Measurements from ENCODE around the gene ALDH3B2.
"Not testable (repeated sequence)": the region's sequence is repeated elsewhere in the genome, so short reads cannot be mapped to it uniquely, and the experiment has no call there.

The ALDH3B2 gene

GRCh38 chr11:67682126-67683034 lies 8.0 kb upstream of the ALDH3B2 start:
- not testable (repeated sequence) for DNase-seq

GRCh38 chr11:67680696-67681470 lies 6.5 kb upstream of the ALDH3B2 start:
- no peak for DNase-seq

GRCh38 chr11:67675058-67675747 lies 780 bp upstream of the ALDH3B2 start:
- DNase-seq, result no peak

- no peak for DNase-seq
These were observed 521 bp downstream of the ALDH3B2 start for GRCh38 chr11:67673902-67674301.

- no peak for DNase-seq
These were observed 1.1 kb downstream of the ALDH3B2 start for GRCh38 chr11:67673358-67673757.

DNA sequence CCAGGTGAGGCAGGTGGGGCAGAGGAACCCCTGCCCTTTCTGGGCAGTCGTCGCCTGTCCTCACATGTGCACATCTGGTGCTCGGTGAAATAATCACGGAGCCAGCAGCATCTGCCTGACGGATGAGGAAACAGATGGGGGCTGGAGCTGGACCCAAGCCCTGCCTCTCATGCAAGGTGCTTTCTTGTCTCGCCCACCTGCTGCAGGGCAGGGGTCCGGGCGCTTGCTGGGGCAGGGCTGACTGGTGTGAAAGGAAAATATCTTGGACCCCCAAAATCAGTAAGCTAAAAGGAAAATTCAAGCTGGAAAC lies 3.3 kb downstream of the ALDH3B2 start:
- DNase-seq, result no peak

DNA sequence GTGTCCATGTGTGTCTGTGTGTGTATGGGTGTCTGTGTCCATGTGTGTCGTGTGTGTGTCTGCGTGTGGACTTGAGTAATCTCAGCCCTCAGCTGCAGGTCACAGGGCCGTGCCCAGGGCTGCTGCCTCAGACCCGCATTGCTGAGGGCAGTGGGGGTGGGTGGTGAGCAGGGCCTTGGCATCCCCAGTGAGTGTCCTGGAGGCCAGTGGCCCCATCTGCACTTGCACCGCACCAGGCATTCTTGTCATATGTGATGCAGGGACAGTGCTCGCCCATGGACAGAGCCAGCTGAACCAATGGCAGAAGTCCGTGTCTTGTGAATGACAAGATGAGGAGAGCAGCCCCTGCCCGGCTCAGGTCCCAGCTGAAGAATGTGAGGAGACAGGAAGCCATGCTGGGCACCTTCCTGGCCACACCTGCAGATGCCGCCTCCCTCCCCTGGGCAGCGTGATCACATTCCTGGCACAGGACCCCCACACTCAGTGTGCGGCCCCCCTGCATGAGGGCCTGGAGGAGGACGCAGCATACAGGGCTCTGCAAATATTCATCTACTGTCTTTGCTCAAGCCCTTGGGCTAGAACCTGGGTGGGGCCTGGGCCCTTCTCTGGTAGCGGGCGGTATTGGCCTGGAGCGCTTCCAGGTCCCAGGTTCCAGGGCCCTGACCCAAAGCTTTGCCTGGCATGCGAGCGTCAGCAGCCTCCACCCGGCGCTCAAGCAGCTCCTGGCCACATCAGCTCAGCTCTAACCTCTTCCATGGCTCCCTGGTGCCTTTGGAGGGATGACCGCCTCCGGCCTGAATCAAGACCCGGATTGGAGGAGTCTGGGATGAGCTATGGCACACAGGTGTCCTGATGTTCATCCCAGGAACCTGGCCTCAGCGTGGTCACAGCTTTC lies 3.9 kb downstream of the ALDH3B2 start:
- DNase-seq, result no peak

DNA sequence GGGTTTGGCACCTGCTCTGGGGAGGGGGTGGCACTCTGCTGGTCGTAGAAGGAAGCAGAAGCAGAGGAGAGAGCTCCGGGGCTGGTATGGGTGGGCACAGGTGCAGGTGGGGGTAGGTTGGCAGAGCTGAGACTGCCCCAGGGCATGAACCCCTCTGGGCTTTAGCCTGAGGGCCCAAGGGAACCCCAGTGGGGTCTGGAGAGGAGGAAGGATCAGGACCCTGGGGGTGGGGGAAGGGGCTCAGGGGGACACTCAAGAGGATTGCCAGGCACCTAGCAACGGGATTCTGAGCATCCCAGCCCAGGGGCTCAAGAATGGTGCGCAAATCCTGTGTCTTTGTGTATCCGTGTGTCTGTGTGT lies 6.3 kb downstream of the ALDH3B2 start:
- no peak for DNase-seq

GRCh38 chr11:67667490-67668191 lies 6.8 kb downstream of the ALDH3B2 start:
- no peak for DNase-seq

DNA sequence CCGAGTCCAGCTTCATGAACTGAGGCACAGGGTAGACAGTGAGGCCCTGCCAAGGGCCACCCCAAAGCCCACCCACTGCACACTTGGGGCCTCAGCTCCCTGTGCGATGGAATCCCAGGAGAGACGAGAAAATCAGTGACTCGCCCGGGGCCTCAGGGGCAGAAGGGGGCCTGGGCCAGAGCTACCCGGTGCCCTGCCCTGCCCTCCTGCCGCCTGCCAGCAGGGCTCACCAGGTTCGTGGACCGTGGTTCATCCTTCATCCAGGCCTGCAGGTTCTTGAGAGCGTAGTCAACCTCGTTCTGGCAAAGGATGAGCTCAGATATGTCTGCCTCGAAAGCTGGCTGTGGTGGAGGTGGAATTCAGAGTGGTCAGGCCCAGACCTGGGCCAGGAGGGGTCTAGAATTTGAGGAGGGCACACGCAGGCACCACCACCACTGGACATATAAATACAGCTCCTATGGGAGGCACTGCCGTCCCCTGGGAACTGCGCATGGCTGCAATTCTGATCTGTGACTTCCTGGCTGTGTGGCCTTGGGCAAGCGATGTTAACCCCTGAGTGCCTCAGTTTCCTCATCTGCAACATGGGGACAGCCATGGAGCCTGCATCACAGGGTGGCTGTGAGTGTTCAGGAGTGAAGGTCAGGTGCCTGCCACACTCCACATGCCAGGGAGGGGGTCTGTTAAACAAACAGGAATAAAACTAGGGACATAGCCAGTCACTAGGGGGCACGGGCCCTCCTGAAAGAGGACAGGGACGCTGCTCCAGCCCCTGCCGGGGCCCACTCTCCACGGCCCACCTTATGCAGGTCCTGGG lies 7.5 kb downstream of the ALDH3B2 start:
- no peak for DNase-seq

- DNase-seq, result no peak
These were observed 8.1 kb downstream of the ALDH3B2 start for GRCh38 chr11:67666303-67666645.

DNA sequence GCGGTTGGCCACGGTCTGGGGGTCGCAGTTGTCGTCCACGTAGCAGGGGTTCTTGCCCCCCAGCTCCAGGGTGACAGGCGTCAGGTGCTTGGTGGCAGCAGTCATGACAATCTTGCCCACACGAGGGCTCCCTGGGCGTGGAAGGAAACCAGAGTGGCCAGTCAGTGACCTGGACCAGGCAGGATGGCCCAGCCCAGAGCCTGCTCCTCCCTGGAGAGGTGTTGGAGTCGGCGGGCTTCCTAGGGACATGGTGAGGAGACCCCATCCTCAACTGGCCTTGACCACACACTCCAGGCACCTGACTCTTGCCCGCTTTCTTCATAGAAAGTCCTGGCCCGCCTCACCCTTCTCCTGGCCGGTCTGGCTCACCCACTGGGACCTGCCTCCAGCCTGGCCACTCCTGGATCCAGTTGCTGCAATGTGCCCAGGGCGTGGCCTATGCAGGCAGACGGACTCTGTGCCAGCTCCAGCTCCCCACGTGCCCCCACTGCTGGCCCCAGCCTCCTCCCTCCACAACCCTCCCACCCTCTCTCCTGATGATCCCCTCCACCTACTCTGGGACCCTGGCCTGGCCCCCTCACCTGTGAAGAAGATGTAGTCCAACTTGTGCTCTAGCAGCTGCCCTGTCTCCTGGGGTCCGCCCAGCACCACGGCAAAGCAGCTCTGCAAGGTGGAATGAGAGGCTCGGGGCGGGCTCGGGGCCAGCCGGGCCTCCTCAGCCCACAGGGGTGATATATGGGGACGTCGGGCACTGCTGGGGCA lies 8.7 kb downstream of the ALDH3B2 start:
- DNase-seq, result no peak

DNA sequence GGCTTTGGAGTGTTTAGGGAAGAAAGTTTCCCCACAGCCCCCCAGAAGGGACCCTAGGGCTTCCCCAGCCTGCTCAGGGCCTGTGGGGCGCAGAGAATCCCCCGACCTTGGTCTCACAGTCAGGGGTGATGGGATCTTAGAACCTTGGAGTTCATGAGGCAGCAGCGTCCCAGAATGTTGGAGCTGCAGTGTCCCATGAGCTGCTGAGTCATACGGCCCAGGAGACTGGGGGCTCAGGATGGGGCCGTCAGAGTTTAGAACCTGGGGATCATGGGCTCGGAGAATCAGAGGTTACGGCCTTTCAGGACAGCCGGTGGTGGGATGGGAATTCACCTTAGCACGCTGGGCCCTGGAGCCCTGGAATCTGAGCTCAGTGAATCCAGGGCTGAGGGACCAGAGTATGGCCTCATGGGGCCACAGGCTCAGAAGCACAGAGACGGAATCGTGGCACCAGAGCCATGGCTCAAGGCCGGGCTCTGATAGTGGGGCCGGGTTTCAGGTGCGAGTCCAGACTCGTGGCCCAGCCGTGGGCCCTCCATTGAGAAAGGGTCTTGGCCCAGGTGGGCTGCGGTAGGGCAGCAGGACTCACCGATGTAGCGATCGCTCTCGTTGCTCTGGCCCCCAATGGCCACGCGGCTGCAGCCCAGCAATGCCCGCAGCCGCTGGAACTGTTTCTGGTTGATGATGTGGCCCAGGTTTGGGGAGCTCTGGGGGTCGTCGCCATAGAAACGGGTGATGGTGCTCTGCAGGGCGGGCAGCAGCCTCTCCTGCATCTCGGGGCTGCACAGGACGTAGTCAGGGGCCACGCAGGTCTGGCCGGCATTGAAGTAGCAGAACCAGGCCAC lies 9.5 kb downstream of the ALDH3B2 start:
- no peak for DNase-seq

DNA sequence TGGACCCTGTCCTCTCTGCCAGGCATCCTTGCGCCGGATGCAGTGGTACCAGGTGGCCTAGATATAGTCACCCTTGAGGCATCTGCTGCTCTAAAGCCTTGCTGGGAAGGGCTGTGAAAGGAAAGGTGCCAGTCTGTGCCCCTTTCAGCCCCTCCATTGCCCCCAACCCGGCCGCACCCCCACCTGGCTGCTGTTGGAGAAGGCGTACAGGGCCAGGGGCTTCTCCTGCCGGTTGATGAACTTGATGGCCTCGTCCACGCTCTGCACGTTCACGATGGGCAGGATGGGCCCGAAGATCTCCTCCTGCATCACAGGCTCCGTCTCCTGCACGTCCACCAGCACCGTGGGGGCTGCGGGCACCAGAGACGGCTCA lies 10.2 kb downstream of the ALDH3B2 start:
- DNase-seq, result no peak

- DNase-seq, result no peak
These were observed 10.8 kb downstream of the ALDH3B2 start for GRCh38 chr11:67663532-67664212.

GRCh38 chr11:67662835-67663531 lies 11.4 kb downstream of the ALDH3B2 start:
- DNase-seq, result no peak

GRCh38 chr11:67662142-67662834 lies 12.1 kb downstream of the ALDH3B2 start:
- DNase-seq, result no peak

DNA sequence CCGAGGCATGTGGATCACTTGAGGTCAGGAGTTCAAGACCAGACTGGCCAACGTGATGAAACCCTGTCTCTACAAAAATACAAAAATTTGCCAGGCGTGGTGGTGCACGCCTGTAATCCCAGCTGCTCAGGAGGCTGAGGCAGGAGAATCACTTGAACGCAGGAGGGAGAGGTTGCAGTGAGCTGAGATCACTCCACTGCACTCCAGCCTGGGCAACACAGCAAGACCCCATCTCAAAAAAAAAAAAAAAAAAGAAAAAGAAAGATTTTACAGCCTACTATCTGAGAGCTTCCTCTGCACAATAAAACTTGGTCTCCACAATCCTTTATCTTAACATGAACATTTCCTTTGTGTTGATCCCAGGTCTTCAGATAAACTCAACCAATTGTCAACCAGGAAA lies 13.7 kb downstream of the ALDH3B2 start:
- not testable (repeated sequence) for DNase-seq

All from NCI-H226 (cell line).